Spleen (tissue), 11 donors: ENCODE results near the gene TLK2. TPM values are rescaled to one million over a fixed set of nuclear protein-coding genes. Genes with fewer than 3 reads are reported as not detected.

Experiments used
- DNase-seq: peaks from one replicate; pipeline ENCODE4 v3.0.0-alpha.2; 2020
- H3K27ac ChIP-seq, 8 donors: fragments of 200-600 bp; sonication (generic) in 7 of 8; 1 replicate in 4 of 8; 2 replicates in 4 of 8; pipeline versions ENCODE4 v1.5.0 to v1.8.0; 2016 to 2021; ENCODE audit warnings: inconsistent platforms in 4 of 8, mild to moderate bottlenecking in 4 of 8, moderate library complexity in 1 of 8
- H3K27me3 ChIP-seq, 7 donors: fragments of 200-600 bp; sonication (generic) in 6 of 7; replicated peaks in 1 of 7; 1 replicate in 4 of 7; 2 replicates in 3 of 7; pipeline versions ENCODE4 v1.5.0 to v1.8.0; 2016 to 2021; ENCODE audit warnings: inconsistent platforms in 3 of 7, mild to moderate bottlenecking in 1 of 7
- H3K36me3 ChIP-seq, 6 donors: fragments of 200-600 bp; sonication (generic) in 5 of 6; 1 replicate in 4 of 6; 2 replicates in 2 of 6; pipeline versions ENCODE4 v1.5.0 to v1.8.0; 2016 to 2021; ENCODE audit warnings: inconsistent platforms in 2 of 6
- H3K4me1 ChIP-seq, 6 donors: fragments of 200-600 bp; sonication (generic) in 5 of 6; 1 replicate in 3 of 6; 2 replicates in 3 of 6; pipeline versions ENCODE4 v1.5.0 to v1.8.0; 2016 to 2021; ENCODE audit warnings: inconsistent platforms in 3 of 6
- H3K4me3 ChIP-seq, 8 donors: fragments of 200-600 bp; sonication (generic) in 7 of 8; 1 replicate in 4 of 8; 2 replicates in 4 of 8; pipeline versions ENCODE4 v1.5.0 to v1.8.0; 2016 to 2021; ENCODE audit warnings: inconsistent platforms in 4 of 8, mild to moderate bottlenecking in 4 of 8, moderate library complexity in 2 of 8
- H3K9me3 ChIP-seq, 8 donors: fragments of 200-600 bp; sonication (generic) in 7 of 8; 1 replicate in 4 of 8; 2 replicates in 4 of 8; pipeline versions ENCODE4 v1.5.0 to v1.8.0; 2016 to 2021; ENCODE audit warnings: inconsistent platforms in 4 of 8
- POLR2A ChIP-seq, 3 donors: fragments of 450-650 bp; IDR thresholded peaks; one replicate each; pipeline ENCODE4 v1.5.1; 2017; ENCODE audit warnings: antibody characterized with exemption in 3 of 3, mild to moderate bottlenecking in 1 of 3
- POLR2AphosphoS5 ChIP-seq, 3 donors: sonication (generic); formaldehyde crosslinking; IDR thresholded peaks; one replicate each; pipeline ENCODE4 v1.5.1; 2017; ENCODE audit warnings: antibody characterized with exemption in 3 of 3
- WGBS, 5 donors: extraction: QIAGEN DNeasy Blood & Tissue Kit in 3 of 5; methylation state at CpG; one replicate each; pipeline versions ENCODE4 v1.1.5 to v1.1.7; 2013 to 2018; 5-methylcytosine and 5-hydroxymethylcytosine counted together
- intact Hi-C: fragments of 100-400 bp; cut with DNase I; formaldehyde crosslinking; loops from one replicate; pipeline ENCODE4 v1.15.0; 2023; ENCODE audit warnings: low total_unique reads
- polyA plus RNA-seq, 3 donors: library from polyadenylated mRNA; stranded (reverse); fragments of 200-250 nt; gene quantifications; one replicate each; pipeline ENCODE4 v1.2.1, GENCODE V29; 2013
- total RNA-seq, 7 donors: library from RNA; depleted of rRNA in 3 of 7; stranded (reverse); fragments of >200 nt in 3 of 7; fragmentation: NEBNext Ultra II Directional in 4 of 7; extraction: Animal tissue kit (Norgen Biotek cat#: 25700) in 4 of 7; gene quantifications; one replicate each; pipeline versions ENCODE4 v1.1.0 to v1.2.1, GENCODE V29; 2016 to 2021
- TF ChIP-seq, protein P1 (sequence below), 11 experiments: fragments of 200-600 bp in 7 of 11; fragments of 450-650 bp in 4 of 11; sonication (generic) in 4 of 11; IDR thresholded peaks in 8 of 11; conservative IDR thresholded peaks in 3 of 11; 1 replicate in 7 of 11; 2 replicates in 4 of 11; pipeline versions ENCODE4 v1.4.0 to v1.8.0; 2016 to 2021; ENCODE audit warnings: antibody characterized with exemption in 11 of 11, inconsistent platforms in 4 of 11, mild to moderate bottlenecking in 1 of 11
- donor health status: healthy with polysubstance abuse.
- donor health status: DM: no; HTN: no; CAD: no; lungs with moderate emphysema.
- donor health status: DM: no; HTN: no; CAD: no.
- donor health status: Bipolar disorder and iron deficiency.
- donor health status: healthy.
- donor health status: DM: no; HTN: no; CAD: no.
- donor health status: DM: yes; HTN: yes; CAD: no.

TLK2 gene
- total and polyA plus RNA-seq, 10 donors = 11.3 to 76.3 (median 48.3) TPM

DNA sequence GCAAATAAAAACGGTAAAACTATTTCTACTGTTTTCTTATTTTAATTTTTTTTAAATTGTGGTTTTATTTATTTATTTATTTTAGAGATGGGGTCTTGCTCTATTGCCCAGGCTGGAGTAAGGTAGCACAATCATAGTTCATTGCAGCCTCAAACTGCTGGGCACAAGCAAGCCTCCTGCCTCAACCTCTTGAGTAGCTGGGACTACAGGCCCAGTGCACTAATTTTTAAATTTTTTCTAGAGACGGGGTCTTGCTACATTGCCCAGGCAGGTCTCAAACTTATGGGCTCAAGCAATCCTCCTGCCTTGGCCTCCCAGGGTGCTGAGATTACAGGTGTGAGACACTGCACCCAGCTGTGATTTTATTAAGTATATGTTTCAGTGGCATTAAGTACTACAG lies 102.3 kb downstream of the TLK2 start:
- no peak overlapping the region for H3K27ac ChIP-seq
- H3K4me3 ChIP-seq = no peak overlapping the region
- TF ChIP-seq, protein P1, sequence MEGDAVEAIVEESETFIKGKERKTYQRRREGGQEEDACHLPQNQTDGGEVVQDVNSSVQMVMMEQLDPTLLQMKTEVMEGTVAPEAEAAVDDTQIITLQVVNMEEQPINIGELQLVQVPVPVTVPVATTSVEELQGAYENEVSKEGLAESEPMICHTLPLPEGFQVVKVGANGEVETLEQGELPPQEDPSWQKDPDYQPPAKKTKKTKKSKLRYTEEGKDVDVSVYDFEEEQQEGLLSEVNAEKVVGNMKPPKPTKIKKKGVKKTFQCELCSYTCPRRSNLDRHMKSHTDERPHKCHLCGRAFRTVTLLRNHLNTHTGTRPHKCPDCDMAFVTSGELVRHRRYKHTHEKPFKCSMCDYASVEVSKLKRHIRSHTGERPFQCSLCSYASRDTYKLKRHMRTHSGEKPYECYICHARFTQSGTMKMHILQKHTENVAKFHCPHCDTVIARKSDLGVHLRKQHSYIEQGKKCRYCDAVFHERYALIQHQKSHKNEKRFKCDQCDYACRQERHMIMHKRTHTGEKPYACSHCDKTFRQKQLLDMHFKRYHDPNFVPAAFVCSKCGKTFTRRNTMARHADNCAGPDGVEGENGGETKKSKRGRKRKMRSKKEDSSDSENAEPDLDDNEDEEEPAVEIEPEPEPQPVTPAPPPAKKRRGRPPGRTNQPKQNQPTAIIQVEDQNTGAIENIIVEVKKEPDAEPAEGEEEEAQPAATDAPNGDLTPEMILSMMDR (IDR thresholded peaks at IDR 0.05 in 8 of 11, conservative IDR thresholded peaks at IDR 0.05 in 3 of 11) = no peak
- TF ChIP-seq POLR2A (IDR thresholded peaks at IDR 0.05) = no peak
- no peak for TF ChIP-seq POLR2AphosphoS5 (IDR thresholded peaks at IDR 0.05)
- H3K36me3 ChIP-seq = peaks cover 3 to 100% (median 57%) of the 10 kb centered on the region in 6 donors
- WGBS, 5 donors = 92 to 100% (median 97%) methylated on average over 2 of the region's 2 CpGs
- H3K9me3 ChIP-seq = no peaks in the 10 kb centered on the region
- DNase-seq = no peak
- no peaks in the 10 kb centered on the region for H3K4me1 ChIP-seq
- no peaks in the 10 kb centered on the region for H3K27me3 ChIP-seq
- intact Hi-C loops = no loop called here

GRCh38 chr17:62581764-62582163 lies 103.1 kb downstream of the TLK2 start:
- H3K36me3 ChIP-seq = peaks cover 3 to 100% (median 59%) of the 10 kb centered on the region in 6 donors
- no peak for DNase-seq

GRCh38 chr17:62587554-62587953 lies 108.9 kb downstream of the TLK2 start:
- 84 to 96% (median 95%) methylated on average over 2 of the region's 2 CpGs for WGBS, 5 donors
- Histone ChIP-seq H3K36me3 (peaks cover 5 to 100% (median 59%) of the 10 kb centered on the region in 6 donors), H3K4me1 (no peaks in the 10 kb centered on the region), H3K27ac (no peak overlapping the region), H3K9me3 (no peaks in the 10 kb centered on the region), H3K27me3 (no peaks in the 10 kb centered on the region), H3K4me3 (no peak overlapping the region)
- intact Hi-C loops = no loop called here
- DNase-seq = no peak
- no peak for TF ChIP-seq POLR2AphosphoS5 (IDR thresholded peaks at IDR 0.05)
- TF ChIP-seq, protein P1 (IDR thresholded peaks at IDR 0.05 in 8 of 11, conservative IDR thresholded peaks at IDR 0.05 in 3 of 11) = no peak
- TF ChIP-seq POLR2A (IDR thresholded peaks at IDR 0.05) = no peak

More at GRCh38 chr17:62581764-62582163, 103.1 kb downstream of the TLK2 start:
- Histone ChIP-seq H3K4me1 (no peaks in the 10 kb centered on the region), H3K27ac (no peak overlapping the region), H3K27me3 (no peaks in the 10 kb centered on the region), H3K4me3 (no peak overlapping the region), H3K9me3 (no peaks in the 10 kb centered on the region)
- WGBS, 5 donors = 87 to 97% (median 95%) methylated on average over 1 of the region's 1 CpG
- intact Hi-C loops = no loop called here
- TF ChIP-seq, protein P1 (IDR thresholded peaks at IDR 0.05 in 8 of 11, conservative IDR thresholded peaks at IDR 0.05 in 3 of 11) = no peak
- no peak for TF ChIP-seq POLR2A (IDR thresholded peaks at IDR 0.05)
- TF ChIP-seq POLR2AphosphoS5 (IDR thresholded peaks at IDR 0.05) = no peak

DNA sequence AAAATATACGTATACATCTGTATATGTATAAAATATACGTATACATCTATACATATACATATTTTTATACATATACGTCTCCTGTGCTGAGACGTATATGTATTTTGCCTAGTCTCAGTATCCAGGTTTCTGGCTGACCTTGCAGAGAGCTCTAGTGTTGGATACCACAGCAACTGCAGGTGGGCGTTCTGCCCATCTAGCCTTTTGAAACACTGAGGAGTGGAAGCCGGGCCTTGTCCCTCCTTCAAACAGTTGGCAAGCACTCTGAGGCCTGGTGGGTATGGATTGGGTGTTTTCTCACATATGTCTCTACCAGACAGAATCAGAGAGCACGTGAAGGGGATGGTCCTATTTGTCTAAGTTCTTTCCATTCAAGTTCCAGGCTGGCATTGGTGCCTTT lies 109.5 kb downstream of the TLK2 start:
- no peak overlapping the region for H3K27ac ChIP-seq
- H3K9me3 ChIP-seq = no peaks in the 10 kb centered on the region
- intact Hi-C loops = no loop called here
- no peak overlapping the region for H3K4me3 ChIP-seq
- H3K4me1 ChIP-seq = no peaks in the 10 kb centered on the region
- WGBS, 5 donors = 89 to 93% (median 92%) methylated on average over 7 of the region's 7 CpGs
- DNase-seq = no peak
- TF ChIP-seq, protein P1 (IDR thresholded peaks at IDR 0.05 in 8 of 11, conservative IDR thresholded peaks at IDR 0.05 in 3 of 11) = no peak
- H3K27me3 ChIP-seq = no peaks in the 10 kb centered on the region
- peaks cover 5 to 100% (median 57%) of the 10 kb centered on the region in 6 donors for H3K36me3 ChIP-seq
